ENCODE data around the gene ATXN1.
A peak's percentile ranks its signal among the peaks of the same experiment; 100 is the strongest.
"Not testable (repeated sequence)": the region's sequence is repeated elsewhere in the genome, so short reads cannot be mapped to it uniquely, and the experiment has no call there.

The ATXN1 gene

DNA sequence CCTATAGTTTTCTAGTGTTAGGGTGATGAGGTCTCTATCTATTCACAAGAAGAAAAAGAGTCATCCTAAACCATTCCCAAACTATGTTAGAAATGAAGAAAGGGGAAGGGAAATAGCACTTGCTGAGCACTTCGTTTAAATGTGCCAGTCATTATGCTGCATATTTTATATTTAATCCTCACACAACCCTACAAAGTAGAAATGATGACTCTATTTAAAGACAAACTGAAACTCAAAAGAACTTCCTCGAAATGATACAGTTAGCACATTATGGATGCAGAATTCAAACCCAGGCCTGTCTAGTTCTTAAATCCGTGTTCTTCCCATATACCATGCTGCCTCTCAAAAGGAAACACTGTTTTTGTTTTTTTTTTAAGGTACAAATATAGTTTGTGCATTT lies 348.3 kb downstream of the ATXN1 start:
- no peaks in the 10 kb centered on the region for H3K27me3 ChIP-seq (replicated peaks; ENCODE audit: control insufficient read depth, insufficient read depth, low read length)
- no peak for DNase-seq (ENCODE audit: extremely low read depth, insufficient read length)
- peak overlapping the region; percentile 43 for H3K4me3 ChIP-seq (replicated peaks; ENCODE audit: low read depth, low read length)
- no peak for TF ChIP-seq CTCF (IDR thresholded peaks at IDR 0.05; ENCODE audit: insufficient read depth, low read length, poor library complexity, severe bottlenecking)
- no peaks in the 10 kb centered on the region for H3K36me3 ChIP-seq (ENCODE audit: control insufficient read depth, insufficient read depth, low read length)

GRCh38 chr6:16412171-16412570 lies 349.1 kb downstream of the ATXN1 start:
- Histone ChIP-seq H3K4me3 (replicated peaks; ENCODE audit: low read depth, low read length) (no peak overlapping the region), H3K27me3 (replicated peaks; ENCODE audit: control insufficient read depth, insufficient read depth, low read length) (no peaks in the 10 kb centered on the region), H3K36me3 (ENCODE audit: control insufficient read depth, insufficient read depth, low read length) (no peaks in the 10 kb centered on the region)
- TF ChIP-seq CTCF (IDR thresholded peaks at IDR 0.05; ENCODE audit: insufficient read depth, low read length, poor library complexity, severe bottlenecking) = no peak
- no peak for DNase-seq (ENCODE audit: extremely low read depth, insufficient read length)

GRCh38 chr6:16409531-16410441 lies 351.5 kb downstream of the ATXN1 start:
- DNase-seq (ENCODE audit: extremely low read depth, insufficient read length) = peak; percentile 58
- peak; percentile 92 for TF ChIP-seq CTCF (IDR thresholded peaks at IDR 0.05; ENCODE audit: insufficient read depth, low read length, poor library complexity, severe bottlenecking)
- no peaks in the 10 kb centered on the region for H3K27me3 ChIP-seq (replicated peaks; ENCODE audit: control insufficient read depth, insufficient read depth, low read length)
- no peak overlapping the region for H3K4me3 ChIP-seq (replicated peaks; ENCODE audit: low read depth, low read length)
- H3K36me3 ChIP-seq (ENCODE audit: control insufficient read depth, insufficient read depth, low read length) = no peaks in the 10 kb centered on the region

DNA sequence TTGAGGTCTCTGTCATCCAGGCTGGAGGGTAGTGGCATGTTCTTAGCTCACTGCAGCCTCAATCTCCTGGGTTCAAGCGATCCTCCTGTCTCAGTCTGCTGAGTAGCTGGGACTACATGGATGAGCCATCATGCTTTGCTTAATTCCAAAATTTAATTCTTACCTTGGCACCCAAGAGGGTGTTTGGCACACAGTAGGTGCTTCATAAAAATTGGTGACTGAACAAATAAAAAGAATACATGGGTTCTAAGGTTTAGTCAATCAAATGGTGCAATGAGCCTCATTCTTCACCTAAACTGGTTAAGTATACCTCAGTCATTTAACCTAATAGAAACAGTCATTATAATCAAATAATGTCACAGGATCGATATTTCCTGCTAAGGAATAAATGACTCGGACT lies 352.5 kb downstream of the ATXN1 start:
- no peak overlapping the region for H3K4me3 ChIP-seq (replicated peaks; ENCODE audit: low read depth, low read length)
- no peak for TF ChIP-seq CTCF (IDR thresholded peaks at IDR 0.05; ENCODE audit: insufficient read depth, low read length, poor library complexity, severe bottlenecking)
- DNase-seq (ENCODE audit: extremely low read depth, insufficient read length) = no peak
- no peaks in the 10 kb centered on the region for H3K36me3 ChIP-seq (ENCODE audit: control insufficient read depth, insufficient read depth, low read length)
- no peaks in the 10 kb centered on the region for H3K27me3 ChIP-seq (replicated peaks; ENCODE audit: control insufficient read depth, insufficient read depth, low read length)

DNA sequence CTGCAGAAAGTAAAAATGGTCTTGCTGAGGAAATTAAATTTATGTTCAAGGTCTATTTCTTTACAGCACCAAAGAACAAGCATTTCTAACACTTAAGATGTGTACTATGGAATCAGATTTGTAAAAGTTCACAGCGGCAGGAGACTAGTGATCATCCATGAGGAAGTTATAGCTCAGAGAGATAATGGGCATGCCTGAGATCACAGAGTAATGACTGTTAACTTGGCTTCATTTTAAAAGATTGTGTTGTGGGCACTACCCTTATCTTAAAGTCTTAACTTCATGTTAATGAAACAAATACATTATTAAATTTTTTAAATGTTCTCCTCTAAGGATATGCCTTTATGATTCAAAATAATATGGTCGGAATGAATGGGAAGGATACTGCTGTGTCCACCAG lies 354.3 kb downstream of the ATXN1 start:
- DNase-seq (ENCODE audit: extremely low read depth, insufficient read length) = no peak
- TF ChIP-seq CTCF (IDR thresholded peaks at IDR 0.05; ENCODE audit: insufficient read depth, low read length, poor library complexity, severe bottlenecking) = no peak
- Histone ChIP-seq H3K36me3 (ENCODE audit: control insufficient read depth, insufficient read depth, low read length) (no peaks in the 10 kb centered on the region), H3K27me3 (replicated peaks; ENCODE audit: control insufficient read depth, insufficient read depth, low read length) (no peaks in the 10 kb centered on the region), H3K4me3 (replicated peaks; ENCODE audit: low read depth, low read length) (no peak overlapping the region)

DNA sequence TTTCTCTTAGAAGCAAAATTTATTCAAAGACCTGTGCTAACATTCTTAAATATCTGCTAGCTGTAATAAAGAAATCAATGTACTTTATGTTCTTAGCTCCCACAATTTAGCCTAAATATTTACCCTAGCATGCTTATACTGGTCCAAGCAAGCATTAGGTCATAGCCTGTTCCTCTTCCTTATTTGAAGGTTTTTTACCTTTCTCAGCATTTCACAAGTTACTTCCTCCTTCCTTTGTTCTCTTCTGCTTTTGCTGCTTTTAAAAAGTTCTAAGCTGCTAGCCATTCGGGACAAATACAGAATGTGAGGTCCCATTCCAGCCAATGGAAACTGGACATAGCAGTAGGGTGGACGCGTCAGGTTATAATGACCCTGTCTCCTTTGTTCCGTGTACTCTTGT lies 354.7 kb downstream of the ATXN1 start:
- H3K27me3 ChIP-seq (replicated peaks; ENCODE audit: control insufficient read depth, insufficient read depth, low read length); H3K36me3 ChIP-seq (ENCODE audit: control insufficient read depth, insufficient read depth, low read length); DNase-seq (ENCODE audit: extremely low read depth, insufficient read length); H3K4me3 ChIP-seq (replicated peaks; ENCODE audit: low read depth, low read length): not testable (repeated sequence)
